ENCODE results near the gene CXCL14. TPM values are rescaled to one million over a fixed set of nuclear protein-coding genes. Genes with fewer than 3 reads are reported as not detected.

The CXCL14 gene
- total RNA-seq, 1 donor from 2014 or later = not detected

- H3K27ac Mint-ChIP-seq (ENCODE audit: unreplicated experiment) = no peak overlapping the region
- no peak for TF ChIP-seq CTCF (conservative IDR thresholded peaks at IDR 0.05)
- no peaks in the 10 kb centered on the region for H3K9me3 Mint-ChIP-seq
- peaks cover 98% of the 10 kb centered on the region for H3K27me3 Mint-ChIP-seq (ENCODE audit: low read depth)
- no peak for DNase-seq (ENCODE audit: low read depth, low spot score)
- no peak overlapping the region for H3K4me3 Mint-ChIP-seq
- no peaks in the 10 kb centered on the region for H3K36me3 Mint-ChIP-seq (ENCODE audit: low read depth)
- peaks cover 8% of the 10 kb centered on the region for H3K4me1 Mint-ChIP-seq
These were observed 29.4 kb downstream of the CXCL14 start for GRCh38 chr5:135549413-135549812.

- H3K27ac Mint-ChIP-seq (ENCODE audit: unreplicated experiment) = no peak overlapping the region
- no peaks in the 10 kb centered on the region for H3K9me3 Mint-ChIP-seq
- no peak for TF ChIP-seq CTCF (conservative IDR thresholded peaks at IDR 0.05)
- no peak overlapping the region for H3K4me3 Mint-ChIP-seq
- peaks cover 96% of the 10 kb centered on the region for H3K27me3 Mint-ChIP-seq (ENCODE audit: low read depth)
- DNase-seq (ENCODE audit: low read depth, low spot score) = no peak
- peaks cover 19% of the 10 kb centered on the region for H3K4me1 Mint-ChIP-seq
- H3K36me3 Mint-ChIP-seq (ENCODE audit: low read depth) = peaks cover 3% of the 10 kb centered on the region
These were observed 31.1 kb downstream of the CXCL14 start for GRCh38 chr5:135547590-135548254.

- no peak for TF ChIP-seq CTCF (conservative IDR thresholded peaks at IDR 0.05)
- H3K4me1 Mint-ChIP-seq = peaks cover 21% of the 10 kb centered on the region
- H3K27ac Mint-ChIP-seq (ENCODE audit: unreplicated experiment) = no peak overlapping the region
These were observed 31.9 kb downstream of the CXCL14 start for GRCh38 chr5:135546912-135547311.

GRCh38 chr5:135546101-135546500 is 32.7 kb downstream of the CXCL14 start:
- Mint-ChIP-seq H3K4me1 (peaks cover 23% of the 10 kb centered on the region), H3K4me3 (no peak overlapping the region), H3K27ac (ENCODE audit: unreplicated experiment) (no peak overlapping the region), H3K36me3 (ENCODE audit: low read depth) (peaks cover 3% of the 10 kb centered on the region), H3K27me3 (ENCODE audit: low read depth) (peaks cover 99% of the 10 kb centered on the region), H3K9me3 (no peaks in the 10 kb centered on the region)
- TF ChIP-seq CTCF (conservative IDR thresholded peaks at IDR 0.05) = no peak
- DNase-seq (ENCODE audit: low read depth, low spot score) = no peak

More at GRCh38 chr5:135546912-135547311, 31.9 kb downstream of the CXCL14 start:
- no peak for DNase-seq (ENCODE audit: low read depth, low spot score)
- H3K9me3 Mint-ChIP-seq = no peaks in the 10 kb centered on the region
- peaks cover 96% of the 10 kb centered on the region for H3K27me3 Mint-ChIP-seq (ENCODE audit: low read depth)
- peaks cover 3% of the 10 kb centered on the region for H3K36me3 Mint-ChIP-seq (ENCODE audit: low read depth)
- H3K4me3 Mint-ChIP-seq = no peak overlapping the region

- no peak for TF ChIP-seq CTCF (conservative IDR thresholded peaks at IDR 0.05)
- no peak for DNase-seq (ENCODE audit: low read depth, low spot score)
- peaks cover 23% of the 10 kb centered on the region for H3K4me1 Mint-ChIP-seq
- no peak overlapping the region for H3K4me3 Mint-ChIP-seq
- no peak overlapping the region for H3K27ac Mint-ChIP-seq (ENCODE audit: unreplicated experiment)
- peaks cover 3% of the 10 kb centered on the region for H3K36me3 Mint-ChIP-seq (ENCODE audit: low read depth)
- peaks cover 99% of the 10 kb centered on the region for H3K27me3 Mint-ChIP-seq (ENCODE audit: low read depth)
- no peaks in the 10 kb centered on the region for H3K9me3 Mint-ChIP-seq
These were observed 33.7 kb downstream of the CXCL14 start for GRCh38 chr5:135545099-135545498.
